IPS-15b (cell line): Measurements from ENCODE around the gene SAFB.

Source experiments
- H3K27me3 ChIP-seq: one replicate; pipeline ENCODE4 v1.6.1; 2013; ENCODE audit warnings: low read length; ENCODE audit not compliant: control insufficient read depth, insufficient read depth
- H3K36me3 ChIP-seq: one replicate; pipeline ENCODE4 v1.6.1; 2013; ENCODE audit warnings: low read length; ENCODE audit not compliant: control insufficient read depth, insufficient read depth
- H3K4me1 ChIP-seq: one replicate; pipeline ENCODE4 v1.6.1; 2013; ENCODE audit warnings: mild to moderate bottlenecking, low read length; ENCODE audit not compliant: control insufficient read depth, insufficient read depth
- H3K4me3 ChIP-seq: one replicate; pipeline ENCODE4 v1.5.1; 2013; ENCODE audit warnings: low read depth, low read length
- H3K9ac ChIP-seq: one replicate; pipeline ENCODE4 v1.6.1; 2013; ENCODE audit warnings: low read depth, mild to moderate bottlenecking, low read length
- H3K9me3 ChIP-seq: one replicate; pipeline ENCODE4 v1.6.1; 2013; ENCODE audit warnings: mild to moderate bottlenecking, low read length; ENCODE audit not compliant: control insufficient read depth, insufficient read depth

SAFB gene

DNA sequence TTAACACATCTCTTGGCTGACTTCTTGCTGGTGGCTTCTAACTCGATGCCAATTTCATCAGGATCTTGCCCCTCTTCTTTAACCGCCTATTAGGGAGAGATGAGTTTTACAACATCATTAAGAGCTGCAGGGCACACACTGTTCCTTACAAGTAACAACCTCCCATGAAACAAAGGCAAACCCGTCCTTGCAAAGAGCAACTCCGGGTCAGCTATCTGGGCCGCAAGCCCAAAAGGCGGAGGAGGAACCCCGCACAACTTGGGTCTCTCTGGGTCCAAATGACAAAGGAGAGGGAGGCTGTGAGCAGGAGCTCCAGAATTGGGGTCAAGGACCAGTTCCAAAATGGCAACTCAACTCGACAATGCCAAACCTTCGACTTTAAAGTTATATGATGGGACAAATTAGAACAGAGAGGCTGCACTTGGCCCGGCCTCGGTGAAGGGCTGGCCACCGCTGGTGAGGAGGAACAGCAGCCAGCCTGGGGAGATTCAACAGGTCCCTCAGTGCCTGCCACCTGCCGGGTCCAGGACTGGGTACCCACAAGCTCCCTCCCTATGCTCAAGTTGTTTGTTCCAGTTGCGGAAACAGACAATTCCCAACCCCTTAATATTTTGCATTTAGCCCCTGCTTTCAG lies 1.5 kb upstream of the SAFB start:
- H3K4me1 ChIP-seq = peaks cover 7% of the 10 kb centered on the region
- peak overlapping the region; percentile 93 for H3K4me3 ChIP-seq
- H3K9ac ChIP-seq = peak overlapping the region; percentile 96
- H3K9me3 ChIP-seq = no peaks in the 10 kb centered on the region
- peaks cover 26% of the 10 kb centered on the region for H3K36me3 ChIP-seq
- no peaks in the 10 kb centered on the region for H3K27me3 ChIP-seq

DNA sequence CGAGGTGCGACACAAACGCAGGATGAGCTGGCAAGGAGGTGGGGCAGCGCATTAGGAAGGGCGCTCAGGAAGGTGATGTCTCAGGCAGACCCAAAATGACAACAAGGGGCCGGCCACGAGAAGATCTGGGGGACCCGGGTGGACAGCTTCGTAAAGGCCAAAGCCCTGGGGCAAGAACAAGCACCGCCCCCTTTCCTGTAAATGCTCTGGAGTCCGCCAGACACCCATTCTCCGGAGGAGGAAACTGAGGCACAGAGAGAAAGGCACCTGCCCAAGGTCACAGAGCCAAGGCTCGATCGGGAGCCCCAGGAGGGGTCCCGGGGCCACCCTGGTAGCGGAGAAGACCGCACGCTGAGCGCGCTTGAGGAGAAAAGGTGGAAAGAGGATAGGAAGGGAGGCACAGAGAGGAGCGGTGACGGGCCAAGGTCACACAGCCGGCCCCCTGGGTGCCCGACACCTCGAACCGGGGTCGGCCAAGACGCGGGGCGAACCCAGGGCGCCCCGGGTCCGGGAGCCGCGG lies 878 bp upstream of the SAFB start:
- peaks cover 31% of the 10 kb centered on the region for H3K36me3 ChIP-seq
- peak overlapping the region; percentile 93 for H3K4me3 ChIP-seq

DNA sequence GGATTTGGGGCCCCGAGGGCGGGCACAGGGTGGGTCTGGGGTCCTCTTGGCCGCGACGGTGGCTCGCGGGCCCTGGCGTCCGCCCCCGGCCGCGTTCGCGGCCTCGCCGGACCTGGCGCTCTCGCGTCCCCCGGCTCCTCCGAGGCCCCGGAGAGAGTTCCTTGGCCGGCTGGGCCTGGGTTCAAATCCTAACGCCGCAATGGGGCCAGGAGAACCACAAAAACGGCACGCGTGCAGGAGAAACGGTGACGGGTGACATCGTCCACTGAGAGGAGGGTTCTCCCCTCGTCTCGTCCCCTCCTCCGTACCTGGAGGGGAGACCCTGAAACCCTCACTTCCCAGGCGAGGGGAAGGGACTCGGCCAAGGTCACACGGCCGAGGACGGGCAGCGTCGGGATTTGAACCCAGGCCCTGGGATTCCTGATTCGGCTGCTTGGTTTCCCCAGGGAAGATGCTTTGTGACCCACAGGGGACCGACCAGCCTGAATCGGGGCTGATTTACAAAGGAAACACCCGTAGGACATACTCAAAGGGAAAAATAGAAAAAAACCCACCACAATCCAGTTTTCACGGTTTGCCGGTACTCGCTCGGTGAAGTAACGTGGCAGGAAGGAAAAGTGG lies 624 bp downstream of the SAFB start:
- H3K4me1 ChIP-seq = peaks cover 7% of the 10 kb centered on the region

More for the DNA sequence above, 878 bp upstream of the SAFB start:
- H3K4me1 ChIP-seq = peaks cover 7% of the 10 kb centered on the region
- H3K9ac ChIP-seq = peak overlapping the region; percentile 96
- no peaks in the 10 kb centered on the region for H3K27me3 ChIP-seq
- no peaks in the 10 kb centered on the region for H3K9me3 ChIP-seq

GRCh38 chr19:5624018-5624663 lies 1.3 kb downstream of the SAFB start:
- H3K9me3 ChIP-seq = no peaks in the 10 kb centered on the region
- no peaks in the 10 kb centered on the region for H3K27me3 ChIP-seq
- peaks cover 41% of the 10 kb centered on the region for H3K36me3 ChIP-seq
- H3K9ac ChIP-seq = peak overlapping the region; percentile 96
- peaks cover 7% of the 10 kb centered on the region for H3K4me1 ChIP-seq
- H3K4me3 ChIP-seq = peak overlapping the region; percentile 93

More for the DNA sequence above, 624 bp downstream of the SAFB start:
- Histone ChIP-seq H3K9ac (peak overlapping the region; percentile 96), H3K4me3 (peak overlapping the region; percentile 93), H3K36me3 (peaks cover 40% of the 10 kb centered on the region), H3K27me3 (no peaks in the 10 kb centered on the region), H3K9me3 (no peaks in the 10 kb centered on the region)

DNA sequence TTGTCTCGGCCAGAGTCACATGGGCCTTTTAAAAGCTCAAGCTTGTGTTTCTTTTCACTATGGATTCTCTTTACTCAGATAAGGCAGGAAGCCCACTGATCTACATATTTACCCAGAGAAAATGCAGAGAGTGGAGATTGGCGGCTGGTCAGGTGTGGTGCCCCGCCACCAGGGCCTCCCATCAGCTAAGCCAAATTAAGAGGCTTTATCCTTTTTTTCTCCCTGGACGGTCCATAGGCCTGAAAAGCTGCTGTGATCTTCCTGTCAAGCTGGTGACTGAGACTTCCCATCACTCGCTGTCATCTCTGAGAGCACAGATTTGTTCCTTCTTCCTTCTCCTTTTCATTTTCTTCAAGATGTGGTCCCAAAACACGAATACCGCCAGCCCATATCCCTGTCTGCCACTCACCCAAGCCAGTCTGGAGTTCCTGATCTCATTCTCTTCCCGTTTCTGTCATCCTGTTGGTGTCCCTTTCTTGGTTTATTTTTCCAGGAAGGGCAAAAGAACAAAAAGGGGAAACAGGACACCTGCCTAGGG lies 1.9 kb downstream of the SAFB start:
- peaks cover 41% of the 10 kb centered on the region for H3K36me3 ChIP-seq
- H3K9ac ChIP-seq = no peak overlapping the region

DNA sequence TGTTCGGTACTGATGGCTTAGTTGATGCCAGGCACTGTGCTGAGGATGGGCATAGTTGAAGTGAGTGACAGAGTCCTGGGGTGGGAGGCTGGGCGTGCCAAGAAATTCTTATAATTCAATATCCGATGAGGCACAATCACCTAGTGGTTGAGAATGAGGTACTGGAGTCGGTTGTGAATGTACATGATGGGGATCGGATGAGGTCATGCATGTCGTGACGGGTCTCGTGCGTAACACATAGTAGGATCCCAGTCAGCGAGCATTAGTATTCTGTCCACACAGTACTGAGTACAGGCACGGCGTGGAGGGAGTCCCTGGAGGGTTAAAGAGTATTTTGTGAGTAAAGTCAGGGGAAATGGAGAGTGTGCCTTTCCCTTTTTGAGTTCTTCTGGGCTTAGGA lies 2.8 kb downstream of the SAFB start:
- Histone ChIP-seq H3K9me3 (no peaks in the 10 kb centered on the region), H3K27me3 (no peaks in the 10 kb centered on the region), H3K9ac (no peak overlapping the region), H3K4me3 (no peak overlapping the region), H3K4me1 (peaks cover 7% of the 10 kb centered on the region), H3K36me3 (peaks cover 37% of the 10 kb centered on the region)

More for the DNA sequence above, 1.9 kb downstream of the SAFB start:
- no peaks in the 10 kb centered on the region for H3K27me3 ChIP-seq
- H3K9me3 ChIP-seq = no peaks in the 10 kb centered on the region
- H3K4me3 ChIP-seq = peak overlapping the region; percentile 93
- peaks cover 7% of the 10 kb centered on the region for H3K4me1 ChIP-seq

GRCh38 chr19:5627395-5627904 lies 4.6 kb downstream of the SAFB start:
- peaks cover 7% of the 10 kb centered on the region for H3K4me1 ChIP-seq
- H3K9me3 ChIP-seq = no peaks in the 10 kb centered on the region
- H3K9ac ChIP-seq = no peak overlapping the region
- H3K4me3 ChIP-seq = no peak overlapping the region
- peaks cover 37% of the 10 kb centered on the region for H3K36me3 ChIP-seq
- no peaks in the 10 kb centered on the region for H3K27me3 ChIP-seq

GRCh38 chr19:5628461-5628860 lies 5.6 kb downstream of the SAFB start:
- Histone ChIP-seq H3K9ac (no peak overlapping the region), H3K27me3 (no peaks in the 10 kb centered on the region), H3K9me3 (no peaks in the 10 kb centered on the region), H3K4me3 (no peak overlapping the region), H3K4me1 (peaks cover 7% of the 10 kb centered on the region), H3K36me3 (peaks cover 32% of the 10 kb centered on the region)

DNA sequence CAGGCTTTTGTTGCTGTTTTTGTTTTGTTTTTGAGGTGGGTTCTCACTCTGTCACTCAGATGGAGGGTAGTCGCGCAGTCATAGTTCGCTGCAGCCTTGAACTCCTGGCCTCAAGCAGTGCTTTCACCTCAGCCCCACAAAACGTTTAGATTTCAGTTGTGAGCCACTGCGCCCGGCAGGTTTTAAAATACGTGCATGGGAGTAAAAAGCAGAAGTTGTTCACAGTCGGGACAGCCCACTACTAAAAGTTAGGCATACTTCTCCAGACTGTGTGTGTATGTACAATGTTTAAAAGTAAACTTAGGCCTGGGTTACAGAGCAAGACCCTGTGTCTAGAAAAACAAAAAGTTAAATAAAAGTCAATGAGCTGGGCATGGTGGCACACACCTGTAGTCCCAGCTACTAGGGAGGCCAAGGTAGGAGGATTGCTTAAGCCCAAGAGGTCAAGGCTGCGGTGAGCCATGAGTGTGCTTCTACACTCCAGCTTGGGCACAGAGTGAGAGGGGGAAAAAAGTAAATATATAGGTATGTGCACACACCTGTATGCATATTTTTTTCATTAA lies 6.1 kb downstream of the SAFB start:
- H3K4me3 ChIP-seq = no peak overlapping the region
- H3K4me1 ChIP-seq = peaks cover 7% of the 10 kb centered on the region
- H3K27me3 ChIP-seq = no peaks in the 10 kb centered on the region
- peaks cover 32% of the 10 kb centered on the region for H3K36me3 ChIP-seq
- no peaks in the 10 kb centered on the region for H3K9me3 ChIP-seq
- no peak overlapping the region for H3K9ac ChIP-seq

GRCh38 chr19:5631567-5632240 lies 8.8 kb downstream of the SAFB start:
- Histone ChIP-seq H3K9me3 (no peaks in the 10 kb centered on the region), H3K36me3 (peaks cover 20% of the 10 kb centered on the region), H3K4me1 (no peaks in the 10 kb centered on the region), H3K27me3 (no peaks in the 10 kb centered on the region), H3K4me3 (no peak overlapping the region), H3K9ac (no peak overlapping the region)

DNA sequence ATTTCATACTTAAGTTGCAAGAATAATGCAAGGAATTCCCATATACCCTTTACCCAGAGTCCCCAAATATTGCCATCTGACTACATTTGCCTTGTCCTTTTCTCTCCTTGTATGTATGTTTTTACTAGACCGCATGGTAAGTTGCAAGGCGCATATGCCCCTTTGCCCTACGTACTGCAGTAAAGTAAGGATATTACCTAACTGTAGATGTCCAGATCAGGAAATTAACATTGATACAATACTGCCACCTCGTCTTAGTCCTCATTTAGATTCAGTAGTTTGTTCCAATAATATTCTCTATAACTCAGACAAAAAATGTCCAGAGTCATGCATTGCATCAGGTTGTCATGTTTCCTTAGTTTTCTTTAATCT lies 9.3 kb downstream of the SAFB start:
- Histone ChIP-seq H3K4me3 (no peak overlapping the region), H3K4me1 (no peaks in the 10 kb centered on the region), H3K36me3 (peaks cover 14% of the 10 kb centered on the region), H3K9me3 (no peaks in the 10 kb centered on the region), H3K9ac (no peak overlapping the region), H3K27me3 (no peaks in the 10 kb centered on the region)
